Ovary (tissue), 9 donors: Measurements from ENCODE around the gene URB2. TPM values are rescaled to one million over a fixed set of nuclear protein-coding genes. Genes with fewer than 3 reads are reported as not detected.

ENCODE experiments used
- DNase-seq, 5 donors: peaks; one replicate each; pipeline ENCODE4 v3.0.0-alpha.2; 2019 to 2020
- H3K27ac ChIP-seq, 2 donors: fragments of 200-600 bp; one replicate each; pipeline versions ENCODE4 v1.5.1 to v1.8.0; 2019 to 2022
- H3K27me3 ChIP-seq: fragments of 200-600 bp; one replicate; pipeline ENCODE4 v1.8.0; 2022
- H3K36me3 ChIP-seq: fragments of 200-600 bp; sonication (generic); one replicate; pipeline ENCODE4 v1.5.1; 2019
- H3K4me1 ChIP-seq: one replicate; pipeline ENCODE4 v1.8.1; 2013; ENCODE audit warnings: mild to moderate bottlenecking, moderate library complexity; ENCODE audit not compliant: insufficient read depth
- H3K4me3 ChIP-seq: fragments of 200-600 bp; sonication (generic); one replicate; pipeline ENCODE4 v1.5.1; 2017
- H3K9me3 ChIP-seq, 2 donors: fragments of 200-600 bp in 1 of 2; sonication (generic) in 1 of 2; one replicate each; pipeline versions ENCODE4 v1.5.1 to v1.8.1; 2013 to 2019; ENCODE audit warnings: mild to moderate bottlenecking in 1 of 2, moderate library complexity in 1 of 2
- EP300 ChIP-seq: sonication (generic); formaldehyde crosslinking; IDR thresholded peaks from one replicate; pipeline ENCODE4 v1.6.1; 2017; ENCODE audit warnings: antibody characterized with exemption
- POLR2A ChIP-seq: fragments of 450-650 bp; IDR thresholded peaks from one replicate; pipeline ENCODE4 v1.6.1; 2017; ENCODE audit warnings: antibody characterized with exemption, mild to moderate bottlenecking, moderate library complexity
- WGBS, 3 donors: extraction: QIAGEN DNeasy Blood & Tissue Kit in 1 of 3; methylation state at CpG; one replicate each; pipeline versions ENCODE4 v1.1.5 to v1.1.7; 2013 to 2017; 5-methylcytosine and 5-hydroxymethylcytosine counted together
- intact Hi-C, 4 donors: fragments of 100-400 bp; cut with DNase I; formaldehyde crosslinking; loops; one replicate each; pipeline versions ENCODE4 v1.11.0 to v1.15.1; 2022 to 2023
- polyA plus RNA-seq, 2 donors: library from polyadenylated mRNA; stranded (reverse); fragments of 200-250 nt in 1 of 2; fragments of 350-450 nt in 1 of 2; fragmentation: Illumina TruSeq in 1 of 2; extraction: RNeasy Lipid Tissue Mini Kit (QIAGEN cat#74804) in 1 of 2; gene quantifications; one replicate each; pipeline ENCODE4 v1.2.3, GENCODE V29; 2013 to 2014
- total RNA-seq, 7 donors: library from RNA; depleted of rRNA in 2 of 7; stranded (reverse); fragments of >200 nt in 2 of 7; fragmentation: NEBNext Ultra II Directional in 3 of 7; extraction: Animal tissue kit (Norgen Biotek cat#: 25700) in 3 of 7; gene quantifications; one replicate each; pipeline versions ENCODE4 v1.1.0 to v1.2.4, GENCODE V29; 2016 to 2023
- TF ChIP-seq, protein P1 (sequence below), 3 donors: fragments of 450-650 bp in 2 of 3; fragments of 200-600 bp in 1 of 3; IDR thresholded peaks; one replicate each; pipeline versions ENCODE4 v1.5.1 to v1.8.0; 2016 to 2022; ENCODE audit warnings: antibody characterized with exemption in 3 of 3, mild to moderate bottlenecking in 1 of 3
- donor health status: DM: no; HTN: no; CAD: no; lungs with moderate emphysema.
- donor health status: DM: no; HTN: no; CAD: no.
- donor health status: Bipolar disorder and iron deficiency.
- donor health status: DM: yes; HTN: yes; CAD: no.
- donor health status: DM: no; HTN: no; CAD: no.
- donor health status: DM: yes; HTN: yes; CAD: no.

The URB2 gene
- total and polyA plus RNA-seq, 9 donors: 2.2 to 16.7 (median 8.0) TPM

DNA sequence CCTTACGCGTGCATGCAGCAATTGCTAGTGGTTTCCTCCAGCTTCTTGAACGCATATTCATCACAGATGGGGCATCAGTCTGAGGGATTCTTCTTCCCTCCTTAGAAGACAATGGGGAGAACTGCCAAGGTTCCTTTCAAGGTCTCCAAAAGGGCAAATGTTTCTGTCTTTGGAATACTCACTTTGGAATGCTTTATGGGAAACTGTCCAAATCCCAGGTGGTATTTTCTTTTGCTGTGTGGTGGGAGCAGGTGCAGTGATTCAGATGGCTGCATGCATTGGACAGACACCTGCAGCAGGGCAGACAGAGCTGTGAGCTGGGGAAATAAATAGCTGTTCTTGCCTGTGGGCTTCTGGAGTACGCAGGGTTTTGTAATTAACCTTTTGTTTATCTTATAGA is 40.5 kb downstream of the URB2 start:
- H3K9me3 ChIP-seq: no peaks in the 10 kb centered on the region
- no peak for DNase-seq
- intact Hi-C loops: loop anchor here in 2 of 4 donors (10.0 kb wide), 2 partner anchors 198 to 638 kb away; no protein-coding TSS in a partner anchor
- 62 to 77% (median 74%) methylated on average over 4 of the region's 4 CpGs for WGBS, 3 donors
- no peak overlapping the region for H3K4me3 ChIP-seq
- no peak overlapping the region for H3K27ac ChIP-seq
- H3K27me3 ChIP-seq: no peaks in the 10 kb centered on the region
- H3K4me1 ChIP-seq: peaks cover 2% of the 10 kb centered on the region
- TF ChIP-seq EP300 (no peak), POLR2A (no peak)
- TF ChIP-seq, protein P1, sequence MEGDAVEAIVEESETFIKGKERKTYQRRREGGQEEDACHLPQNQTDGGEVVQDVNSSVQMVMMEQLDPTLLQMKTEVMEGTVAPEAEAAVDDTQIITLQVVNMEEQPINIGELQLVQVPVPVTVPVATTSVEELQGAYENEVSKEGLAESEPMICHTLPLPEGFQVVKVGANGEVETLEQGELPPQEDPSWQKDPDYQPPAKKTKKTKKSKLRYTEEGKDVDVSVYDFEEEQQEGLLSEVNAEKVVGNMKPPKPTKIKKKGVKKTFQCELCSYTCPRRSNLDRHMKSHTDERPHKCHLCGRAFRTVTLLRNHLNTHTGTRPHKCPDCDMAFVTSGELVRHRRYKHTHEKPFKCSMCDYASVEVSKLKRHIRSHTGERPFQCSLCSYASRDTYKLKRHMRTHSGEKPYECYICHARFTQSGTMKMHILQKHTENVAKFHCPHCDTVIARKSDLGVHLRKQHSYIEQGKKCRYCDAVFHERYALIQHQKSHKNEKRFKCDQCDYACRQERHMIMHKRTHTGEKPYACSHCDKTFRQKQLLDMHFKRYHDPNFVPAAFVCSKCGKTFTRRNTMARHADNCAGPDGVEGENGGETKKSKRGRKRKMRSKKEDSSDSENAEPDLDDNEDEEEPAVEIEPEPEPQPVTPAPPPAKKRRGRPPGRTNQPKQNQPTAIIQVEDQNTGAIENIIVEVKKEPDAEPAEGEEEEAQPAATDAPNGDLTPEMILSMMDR (IDR thresholded peaks at IDR 0.05): no peak
- H3K36me3 ChIP-seq: no peaks in the 10 kb centered on the region

DNA sequence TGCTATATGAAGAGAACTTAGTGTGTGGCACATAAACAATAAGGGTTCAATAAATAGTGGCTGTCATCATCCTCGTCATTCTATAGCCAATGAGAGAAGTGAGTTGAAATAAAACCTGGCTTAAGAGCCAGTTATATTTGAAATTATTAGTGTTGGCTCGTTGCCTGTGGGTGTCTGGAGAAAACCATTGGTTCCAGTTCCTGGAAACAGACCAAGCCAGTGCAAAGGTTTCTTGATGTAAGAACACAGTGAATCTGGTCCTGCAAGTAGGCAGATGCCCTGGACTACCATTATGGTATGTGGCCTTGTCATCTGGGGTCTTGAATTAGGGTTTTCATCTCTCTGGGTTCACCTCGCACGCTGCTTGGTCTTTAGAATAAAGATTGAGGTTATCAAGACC is 43.3 kb downstream of the URB2 start:
- intact Hi-C loops: loop anchor here in 2 of 4 donors (10.0 kb wide), 2 partner anchors 195 to 635 kb away; no protein-coding TSS in a partner anchor

DNA sequence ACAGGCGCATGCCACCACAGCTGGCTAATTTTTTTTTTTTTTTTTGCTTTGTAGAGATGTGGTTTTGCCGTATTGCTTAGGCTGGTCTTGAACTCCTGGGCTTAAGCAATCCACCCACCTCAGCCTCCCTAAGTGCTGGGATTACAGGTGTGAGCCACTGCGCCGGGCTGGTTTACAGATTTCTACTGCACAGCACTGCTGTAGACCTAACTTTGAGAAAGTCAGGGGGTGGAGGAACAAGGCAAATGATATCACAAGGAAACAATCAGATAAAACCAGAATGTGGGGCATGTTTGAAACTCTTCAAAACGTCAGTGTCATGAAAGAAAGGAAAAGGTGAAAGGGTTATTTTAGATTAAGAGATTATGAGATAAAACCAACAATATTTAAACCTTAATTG is 45.3 kb downstream of the URB2 start:
- Histone ChIP-seq H3K27ac (no peak overlapping the region), H3K9me3 (no peaks in the 10 kb centered on the region), H3K36me3 (no peaks in the 10 kb centered on the region), H3K4me1 (no peaks in the 10 kb centered on the region), H3K4me3 (no peak overlapping the region), H3K27me3 (no peaks in the 10 kb centered on the region)
- intact Hi-C loops: no loop called here
- WGBS, 3 donors: 77 to 79% (median 78%) methylated on average over 5 of the region's 5 CpGs
- TF ChIP-seq POLR2A: no peak
- TF ChIP-seq EP300: no peak
- TF ChIP-seq, protein P1 (IDR thresholded peaks at IDR 0.05): no peak
- DNase-seq: no peak

More for the DNA sequence above, 43.3 kb downstream of the URB2 start:
- no peak for DNase-seq
- no peaks in the 10 kb centered on the region for H3K36me3 ChIP-seq
- no peak overlapping the region for H3K27ac ChIP-seq
- no peaks in the 10 kb centered on the region for H3K27me3 ChIP-seq
- H3K9me3 ChIP-seq: no peaks in the 10 kb centered on the region
- WGBS, 3 donors: 83 to 89% (median 83%) methylated on average over 4 of the region's 4 CpGs
- H3K4me1 ChIP-seq: no peaks in the 10 kb centered on the region
- TF ChIP-seq POLR2A (no peak), EP300 (no peak)
- TF ChIP-seq, protein P1 (IDR thresholded peaks at IDR 0.05): no peak
- no peak overlapping the region for H3K4me3 ChIP-seq

DNA sequence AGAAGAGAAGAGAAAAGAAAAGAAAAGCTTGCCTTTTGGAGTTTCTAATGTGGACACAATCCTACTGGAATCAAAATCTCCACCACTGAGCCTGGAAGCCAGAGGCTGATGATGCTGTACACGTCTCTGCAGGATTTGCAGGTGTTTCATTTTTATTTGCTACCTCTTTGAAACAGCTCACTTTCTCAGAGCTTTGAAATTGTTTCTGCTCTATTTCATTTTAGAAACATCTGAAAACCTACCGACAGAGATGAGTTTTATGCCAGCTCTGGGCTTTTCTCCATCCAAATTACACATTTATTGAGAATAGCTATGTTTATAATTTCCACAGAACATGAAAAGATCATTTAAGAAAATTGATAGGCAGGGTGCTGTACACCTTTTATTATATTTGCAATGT is 46.2 kb downstream of the URB2 start:
- no peak for DNase-seq
- 47 to 57% (median 53%) methylated on average over 2 of the region's 2 CpGs for WGBS, 3 donors
- Histone ChIP-seq H3K9me3 (no peaks in the 10 kb centered on the region), H3K4me1 (no peaks in the 10 kb centered on the region), H3K4me3 (no peak overlapping the region), H3K27me3 (peaks cover 2% of the 10 kb centered on the region), H3K36me3 (no peaks in the 10 kb centered on the region), H3K27ac (no peak overlapping the region)
- intact Hi-C loops: no loop called here
- TF ChIP-seq POLR2A (no peak), EP300 (no peak)
- TF ChIP-seq, protein P1 (IDR thresholded peaks at IDR 0.05): no peak
